ENCODE measurements around the gene PLAAT1. TPM values are rescaled to one million over a fixed set of nuclear protein-coding genes. Genes with fewer than 3 reads are reported as not detected.

PLAAT1 gene
- total RNA-seq, 1 donor from 2014 or later: not detected

DNA sequence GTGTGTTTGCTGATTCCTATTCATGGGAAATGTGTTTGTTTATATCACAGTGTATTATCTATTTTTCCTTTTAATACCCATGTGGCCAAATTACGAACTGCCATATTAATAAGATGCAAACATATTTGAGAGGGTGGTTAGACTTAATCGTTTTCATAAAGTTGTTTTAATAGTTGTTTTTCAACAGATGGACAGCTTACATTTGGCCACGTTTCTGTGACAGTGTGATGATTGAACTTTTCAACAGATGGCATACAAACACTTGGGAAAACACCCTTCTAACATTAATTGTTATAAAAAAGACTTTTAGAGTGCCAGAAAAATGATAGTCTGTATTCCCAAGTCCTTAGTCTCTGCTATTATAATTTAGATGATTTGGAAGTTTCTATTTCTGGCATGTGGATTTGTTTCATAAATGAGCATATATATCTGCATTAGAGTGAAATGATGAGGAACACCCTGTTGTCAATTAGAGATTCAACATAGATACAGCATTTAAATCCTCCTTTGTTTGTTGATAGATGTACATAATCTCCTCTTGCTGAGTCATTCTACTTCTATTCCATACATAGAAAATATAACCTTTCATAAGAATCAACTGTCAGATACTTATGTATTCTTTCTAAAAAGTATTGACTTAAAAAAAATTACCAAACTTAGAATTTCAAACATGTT is 13.1 kb downstream of the PLAAT1 start:
- DNase-seq (no peak), ATAC-seq (no peak)
- Histone ChIP-seq H3K4me1 (no peaks in the 10 kb centered on the region), H3K27ac (no peak overlapping the region), H3K27me3 (ENCODE audit: low read depth) (no peaks in the 10 kb centered on the region), H3K9me3 (peaks cover 14% of the 10 kb centered on the region), H3K4me3 (no peak overlapping the region), H3K36me3 (no peaks in the 10 kb centered on the region)
- no peak for TF ChIP-seq CTCF (IDR thresholded peaks at IDR 0.05)
- intact Hi-C loops (cut with DNase I): no loop called here

DNA sequence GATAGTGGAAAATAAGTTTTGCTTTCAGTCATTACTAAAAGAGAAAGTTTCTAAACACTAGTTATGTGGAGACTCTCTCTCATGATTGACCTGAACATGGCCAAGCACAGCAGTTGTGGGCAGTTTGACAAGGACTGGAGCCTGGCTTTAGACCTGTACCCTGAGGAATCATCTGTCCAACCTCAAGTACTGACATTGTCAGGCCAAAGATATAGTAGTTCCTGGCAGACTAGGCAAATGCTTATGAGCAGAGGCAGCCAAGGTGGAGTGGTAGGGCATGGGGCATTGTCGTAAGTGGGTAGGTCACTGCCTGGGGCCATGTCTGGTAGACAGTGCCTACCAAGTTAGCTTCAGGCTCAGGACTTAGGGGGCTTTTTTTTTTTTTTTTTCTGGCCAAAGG is 20.9 kb downstream of the PLAAT1 start:
- no peak for TF ChIP-seq CTCF (IDR thresholded peaks at IDR 0.05)
- no peaks in the 10 kb centered on the region for H3K36me3 ChIP-seq
- H3K4me3 ChIP-seq: no peak overlapping the region
- no peak for ATAC-seq
- no peak overlapping the region for H3K27ac ChIP-seq
- no peaks in the 10 kb centered on the region for H3K27me3 ChIP-seq (ENCODE audit: low read depth)
- H3K4me1 ChIP-seq: no peaks in the 10 kb centered on the region
- H3K9me3 ChIP-seq: no peaks in the 10 kb centered on the region
- intact Hi-C loops (cut with DNase I): no loop called here
- DNase-seq: no peak

DNA sequence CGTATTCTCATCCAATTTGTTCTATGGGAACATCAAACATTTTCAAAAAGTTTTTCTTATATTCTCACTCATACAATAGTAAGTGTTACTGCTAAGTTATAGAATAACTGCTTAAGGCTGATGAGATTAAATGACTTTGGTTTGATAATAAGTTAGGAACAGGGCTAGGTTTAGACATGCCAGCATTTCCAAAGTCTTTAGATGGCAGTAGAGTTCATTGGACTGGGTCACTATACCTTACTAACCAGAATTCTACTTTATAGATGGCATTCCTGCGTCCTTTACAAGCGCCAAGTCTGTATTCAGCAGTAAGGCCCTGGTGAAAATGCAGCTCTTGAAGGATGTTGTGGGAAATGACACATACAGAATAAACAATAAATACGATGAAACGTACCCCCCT is 21.7 kb downstream of the PLAAT1 start:
- no peak for TF ChIP-seq CTCF (IDR thresholded peaks at IDR 0.05)
- intact Hi-C loops (cut with DNase I): no loop called here
- H3K4me3 ChIP-seq: no peak overlapping the region
- no peaks in the 10 kb centered on the region for H3K27me3 ChIP-seq (ENCODE audit: low read depth)
- H3K27ac ChIP-seq: no peak overlapping the region
- H3K9me3 ChIP-seq: no peaks in the 10 kb centered on the region
- no peaks in the 10 kb centered on the region for H3K36me3 ChIP-seq
- H3K4me1 ChIP-seq: no peaks in the 10 kb centered on the region
- ATAC-seq (no peak), DNase-seq (no peak)

DNA sequence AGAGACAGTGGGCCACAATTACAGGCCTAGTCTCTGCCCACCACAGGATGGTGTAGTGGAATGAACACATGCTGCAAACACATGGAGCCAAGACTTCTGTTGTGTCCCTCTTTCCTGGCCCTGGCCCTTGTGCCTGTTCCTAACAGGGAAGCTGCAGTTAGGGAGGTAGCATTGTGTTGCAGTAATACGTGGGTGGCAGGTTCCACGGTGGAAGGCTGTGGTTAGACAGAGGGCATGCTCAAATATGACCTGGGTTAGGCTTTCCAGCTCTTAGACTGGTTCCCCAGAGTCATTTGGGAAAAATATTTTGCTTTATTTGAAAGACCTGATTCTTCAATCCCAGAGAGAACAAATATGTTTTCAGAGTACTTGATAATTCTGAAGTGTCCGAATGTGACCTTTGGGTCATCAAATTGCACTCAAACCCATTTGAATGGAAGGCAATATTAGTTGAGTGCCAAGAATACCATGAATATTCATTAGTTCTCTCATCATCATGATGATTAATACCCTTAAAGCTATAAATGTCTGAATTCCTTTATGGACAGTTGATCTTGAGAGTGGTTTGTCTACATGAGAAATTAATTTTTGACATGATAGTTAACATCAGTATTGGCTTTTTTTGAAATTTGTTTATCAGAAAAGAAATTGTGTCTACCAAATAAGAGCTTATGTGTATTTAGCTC is 28.5 kb downstream of the PLAAT1 start:
- H3K27ac ChIP-seq: no peak overlapping the region
- H3K4me3 ChIP-seq: no peak overlapping the region
- TF ChIP-seq CTCF (IDR thresholded peaks at IDR 0.05): no peak
- H3K27me3 ChIP-seq (ENCODE audit: low read depth): no peaks in the 10 kb centered on the region
- no peak for DNase-seq
- intact Hi-C loops (cut with DNase I): no loop called here
- H3K36me3 ChIP-seq: no peaks in the 10 kb centered on the region
- no peaks in the 10 kb centered on the region for H3K4me1 ChIP-seq
- ATAC-seq: peak in 1 of 2 donors; percentile 54
- no peaks in the 10 kb centered on the region for H3K9me3 ChIP-seq

GRCh38 chr3:193270451-193270850 is 29.4 kb downstream of the PLAAT1 start:
- Histone ChIP-seq H3K36me3 (no peaks in the 10 kb centered on the region), H3K27ac (no peak overlapping the region), H3K9me3 (no peaks in the 10 kb centered on the region), H3K4me3 (no peak overlapping the region), H3K4me1 (no peaks in the 10 kb centered on the region), H3K27me3 (ENCODE audit: low read depth) (no peaks in the 10 kb centered on the region)
- DNase-seq (no peak), ATAC-seq (no peak)
- intact Hi-C loops (cut with DNase I): no loop called here
- no peak for TF ChIP-seq CTCF (IDR thresholded peaks at IDR 0.05)

Measured in lower lobe of right lung (tissue), 2 donors.